GM23338 (cell line): ENCODE measurements around the gene INPP5K. TPM values are rescaled to one million over a fixed set of nuclear protein-coding genes. Genes with fewer than 3 reads are reported as not detected.

Experiments used
- ATAC-seq: fragments of 200-7000 bp; cut with Tn5 transposase; 3 replicates; pipeline ENCODE4 v1.9.1; 2020
- DNase-seq: peaks from one replicate; pipeline ENCODE4 v3.0.0-alpha.2; 2015; ENCODE audit warnings: low spot score
- H2AFZ ChIP-seq: fragments of 200-600 bp; sonication (generic); 2 replicates; pipeline ENCODE4 v1.8.0; 2016; ENCODE audit warnings: antibody characterized with exemption, mild to moderate bottlenecking, moderate library complexity
- H3F3A ChIP-seq: fragments of 200-600 bp; sonication (generic); replicated peaks from 2 replicates; pipeline ENCODE4 v1.8.0; 2017; ENCODE audit warnings: antibody characterized with exemption, mixed run types, low read depth
- H3K27ac ChIP-seq: fragments of 200-600 bp; sonication (generic); 2 replicates; pipeline ENCODE4 v1.6.1; 2016; ENCODE audit warnings: low read depth
- H3K27me3 ChIP-seq: fragments of 200-600 bp; sonication (generic); 2 replicates; pipeline ENCODE4 v1.8.0; 2016; ENCODE audit warnings: mild to moderate bottlenecking, mixed run types, moderate library complexity; ENCODE audit not compliant: insufficient read depth
- H3K36me3 ChIP-seq: fragments of 200-600 bp; sonication (generic); 2 replicates; pipeline ENCODE4 v1.8.0; 2016; ENCODE audit warnings: mild to moderate bottlenecking; ENCODE audit not compliant: insufficient read depth
- H3K4me1 ChIP-seq: fragments of 200-600 bp; sonication (generic); 2 replicates; pipeline ENCODE4 v1.8.0; 2016; ENCODE audit warnings: mild to moderate bottlenecking, moderate library complexity; ENCODE audit not compliant: insufficient read depth
- H3K4me2 ChIP-seq: fragments of 200-600 bp; sonication (generic); 2 replicates; pipeline ENCODE4 v1.7.1; 2017; ENCODE audit warnings: mixed run types
- H3K4me3 ChIP-seq: fragments of 200-600 bp; sonication (generic); 2 replicates; pipeline ENCODE4 v1.6.1; 2016; ENCODE audit warnings: mixed run types
- H3K79me2 ChIP-seq: fragments of 200-600 bp; sonication (generic); replicated peaks from 2 replicates; pipeline ENCODE4 v1.8.0; 2017; ENCODE audit warnings: mild to moderate bottlenecking; ENCODE audit not compliant: insufficient read depth
- H3K9me2 ChIP-seq: fragments of 200-600 bp; sonication (generic); 2 replicates; pipeline ENCODE4 v1.8.0; 2017; ENCODE audit not compliant: insufficient read depth
- H4K20me1 ChIP-seq: fragments of 200-600 bp; sonication (generic); replicated peaks from 2 replicates; pipeline ENCODE4 v1.8.0; 2017; ENCODE audit warnings: mild to moderate bottlenecking; ENCODE audit not compliant: insufficient read depth
- H3K27ac Mint-ChIP-seq: 2 replicates; pipeline ENCODE4 v1.8.0; 2020; ENCODE audit warnings: inconsistent platforms, mild to moderate bottlenecking, moderate library complexity, mixed read lengths
- H3K27me3 Mint-ChIP-seq: 3 replicates; pipeline ENCODE4 v1.8.0; 2022; ENCODE audit warnings: low read depth, mild to moderate bottlenecking, moderate library complexity, mixed read lengths, inconsistent platforms; ENCODE audit not compliant: insufficient read depth, poor library complexity
- H3K36me3 Mint-ChIP-seq: 3 replicates; pipeline ENCODE4 v1.8.0; 2021; ENCODE audit warnings: low read depth, mild to moderate bottlenecking, inconsistent platforms, moderate library complexity, mixed read lengths
- H3K4me1 Mint-ChIP-seq: 3 replicates; pipeline ENCODE4 v1.8.0; 2020; ENCODE audit warnings: mild to moderate bottlenecking, inconsistent platforms, mixed read lengths
- H3K4me3 Mint-ChIP-seq: 3 replicates; pipeline ENCODE4 v1.8.0; 2021; ENCODE audit warnings: moderate library complexity, mild to moderate bottlenecking, inconsistent platforms, mixed read lengths
- H3K9me3 Mint-ChIP-seq: 3 replicates; pipeline ENCODE4 v1.8.0; 2020; ENCODE audit warnings: moderate library complexity, mild to moderate bottlenecking, inconsistent platforms, mixed read lengths
- CREB1 ChIP-seq: fragments of 250-450 bp; sonication (Bioruptor Pico); IDR thresholded peaks from 2 replicates; pipeline ENCODE4 v1.5.0; 2020; ENCODE audit warnings: low read depth, mild to moderate bottlenecking, moderate library complexity
- EZH2 ChIP-seq: fragments of 200-600 bp; sonication (generic); IDR thresholded peaks from one replicate; pipeline ENCODE4 v1.8.0; 2017; ENCODE audit warnings: antibody characterized with exemption, mild to moderate bottlenecking, low read depth; ENCODE audit not compliant: unreplicated experiment
- EZH2phosphoT487 ChIP-seq: fragments of 200-600 bp; sonication (generic); IDR thresholded peaks from one replicate; pipeline ENCODE4 v1.8.1; 2018; ENCODE audit warnings: antibody characterized with exemption; ENCODE audit not compliant: unreplicated experiment
- JUNB ChIP-seq: IDR thresholded peaks from one replicate; pipeline ENCODE4 v1.6.1; 2016; ENCODE audit warnings: antibody characterized with exemption; ENCODE audit not compliant: unreplicated experiment
- NANOG ChIP-seq: IDR thresholded peaks from 2 replicates; pipeline ENCODE4 v1.6.1; 2016; ENCODE audit warnings: antibody characterized with exemption, borderline replicate concordance
- STAT1 ChIP-seq: IDR thresholded peaks from one replicate; pipeline ENCODE4 v1.6.1; 2016; ENCODE audit warnings: antibody characterized with exemption; ENCODE audit not compliant: unreplicated experiment
- ZNF114 ChIP-seq: fragments of 250-450 bp; sonication (Bioruptor Pico); IDR thresholded peaks from 2 replicates; pipeline ENCODE4 v1.5.0; 2020; ENCODE audit warnings: mild to moderate bottlenecking, moderate library complexity
- ZNF331 ChIP-seq: fragments of 250-450 bp; sonication (Bioruptor Pico); IDR thresholded peaks from 2 replicates; pipeline ENCODE4 v1.5.0; 2020; ENCODE audit warnings: low read depth, mild to moderate bottlenecking, moderate library complexity
- polyA plus RNA-seq: library from polyadenylated mRNA; unstranded; fragments of >200 nt; fragmentation: Nextera tagmentation; extraction: Ambion mirVana; gene quantifications from 2 replicates; pipeline ENCODE4 v1.2.1, GENCODE V29; 2016
- total RNA-seq: library from RNA; depleted of rRNA; stranded (reverse); fragments of >200 nt; shearing (Covaris generic); gene quantifications from 2 replicates; pipeline ENCODE4 v1.2.3, GENCODE V29; 2014
- TF ChIP-seq, protein P1 (sequence below), 2 experiments: fragments of 200-600 bp in 1 of 2; sonication (generic) in 1 of 2; conservative IDR thresholded peaks; 2 replicates each; pipeline versions ENCODE4 v1.5.1 to v1.6.1; 2016 to 2017; ENCODE audit warnings: antibody characterized with exemption in 2 of 2, low read depth in 2 of 2, mild to moderate bottlenecking in 2 of 2, moderate library complexity in 1 of 2
- TF ChIP-seq, protein P2 (sequence below): IDR thresholded peaks from one replicate; pipeline ENCODE4 v1.6.1; 2018; ENCODE audit warnings: antibody characterized with exemption; ENCODE audit not compliant: unreplicated experiment
- TF ChIP-seq, protein P3 (sequence below): IDR thresholded peaks from 2 replicates; pipeline ENCODE4 v1.6.1; 2016; ENCODE audit warnings: antibody characterized with exemption
- TF ChIP-seq, protein P4 (sequence below): fragments of 250-450 bp; sonication (Bioruptor Pico); IDR thresholded peaks from 2 replicates; pipeline ENCODE4 v1.5.0; 2020; ENCODE audit warnings: mild to moderate bottlenecking, moderate library complexity

Gene INPP5K
- total and polyA plus RNA-seq, 2 experiments from 2014 or later: 8.4 to 29.7 TPM

DNA sequence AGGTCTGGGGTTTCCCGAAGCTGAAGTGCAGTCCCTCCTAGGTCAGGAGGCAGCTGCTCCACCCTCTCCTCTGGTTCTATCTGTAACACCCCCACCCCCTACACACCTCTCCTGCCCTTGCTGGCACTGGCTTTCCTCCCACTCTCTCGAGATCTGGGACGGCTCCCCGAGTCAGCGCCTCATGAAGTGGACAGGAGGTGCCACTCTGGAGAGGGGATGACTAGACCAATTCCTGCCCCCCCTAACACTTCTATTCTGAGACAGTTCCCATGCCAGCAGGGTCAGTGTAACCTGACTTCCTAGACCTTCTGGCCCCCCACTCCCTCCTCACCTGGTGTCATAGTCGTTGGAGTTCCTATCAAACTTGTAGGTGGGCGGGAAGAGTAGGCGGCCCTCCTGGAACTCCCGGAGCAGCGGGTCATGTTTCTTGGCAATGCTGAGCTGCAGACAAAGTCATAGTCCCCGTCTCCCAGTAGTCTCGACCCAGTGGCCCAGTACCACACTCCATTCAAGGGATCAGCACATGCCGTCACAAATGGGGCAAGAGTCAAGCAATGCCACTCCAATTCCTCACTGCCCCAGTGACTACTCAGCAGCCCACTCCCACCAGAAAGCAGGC, 9.7 kb downstream of the INPP5K start:
- H3K36me3 ChIP-seq: no peaks in the 10 kb centered on the region
- 0 out of 3 replicates have a peak, but pooled peaks cover 2% of the 10 kb centered on the region for H3K4me1 Mint-ChIP-seq
- DNase-seq: no peak
- H3K4me2 ChIP-seq: no peak overlapping the region
- no peaks in the 10 kb centered on the region for H3K27me3 ChIP-seq
- no peaks in the 10 kb centered on the region for H3K9me2 ChIP-seq
- no peaks in the 10 kb centered on the region for H3K4me1 ChIP-seq
- no peak overlapping the region for H3K4me3 ChIP-seq
- H4K20me1 ChIP-seq: no peaks in the 10 kb centered on the region
- H3F3A ChIP-seq: no peaks in the 10 kb centered on the region
- ATAC-seq: no peak
- H2AFZ ChIP-seq: no peak overlapping the region
- no peaks in the 10 kb centered on the region for H3K9me3 Mint-ChIP-seq
- no peak overlapping the region for H3K27ac Mint-ChIP-seq
- TF ChIP-seq, protein P1, sequence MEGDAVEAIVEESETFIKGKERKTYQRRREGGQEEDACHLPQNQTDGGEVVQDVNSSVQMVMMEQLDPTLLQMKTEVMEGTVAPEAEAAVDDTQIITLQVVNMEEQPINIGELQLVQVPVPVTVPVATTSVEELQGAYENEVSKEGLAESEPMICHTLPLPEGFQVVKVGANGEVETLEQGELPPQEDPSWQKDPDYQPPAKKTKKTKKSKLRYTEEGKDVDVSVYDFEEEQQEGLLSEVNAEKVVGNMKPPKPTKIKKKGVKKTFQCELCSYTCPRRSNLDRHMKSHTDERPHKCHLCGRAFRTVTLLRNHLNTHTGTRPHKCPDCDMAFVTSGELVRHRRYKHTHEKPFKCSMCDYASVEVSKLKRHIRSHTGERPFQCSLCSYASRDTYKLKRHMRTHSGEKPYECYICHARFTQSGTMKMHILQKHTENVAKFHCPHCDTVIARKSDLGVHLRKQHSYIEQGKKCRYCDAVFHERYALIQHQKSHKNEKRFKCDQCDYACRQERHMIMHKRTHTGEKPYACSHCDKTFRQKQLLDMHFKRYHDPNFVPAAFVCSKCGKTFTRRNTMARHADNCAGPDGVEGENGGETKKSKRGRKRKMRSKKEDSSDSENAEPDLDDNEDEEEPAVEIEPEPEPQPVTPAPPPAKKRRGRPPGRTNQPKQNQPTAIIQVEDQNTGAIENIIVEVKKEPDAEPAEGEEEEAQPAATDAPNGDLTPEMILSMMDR (conservative IDR thresholded peaks at IDR 0.05; ENCODE audit: low read depth in 2 of 2): no peak
- TF ChIP-seq JUNB (no peak), ZNF114 (CRISPR knock-in tag) (no peak), CREB1 (CRISPR knock-in tag) (no peak), NANOG (no peak), ZNF331 (CRISPR knock-in tag) (no peak), STAT1 (no peak), EZH2 (no peak), EZH2phosphoT487 (no peak)
- TF ChIP-seq, protein P2, sequence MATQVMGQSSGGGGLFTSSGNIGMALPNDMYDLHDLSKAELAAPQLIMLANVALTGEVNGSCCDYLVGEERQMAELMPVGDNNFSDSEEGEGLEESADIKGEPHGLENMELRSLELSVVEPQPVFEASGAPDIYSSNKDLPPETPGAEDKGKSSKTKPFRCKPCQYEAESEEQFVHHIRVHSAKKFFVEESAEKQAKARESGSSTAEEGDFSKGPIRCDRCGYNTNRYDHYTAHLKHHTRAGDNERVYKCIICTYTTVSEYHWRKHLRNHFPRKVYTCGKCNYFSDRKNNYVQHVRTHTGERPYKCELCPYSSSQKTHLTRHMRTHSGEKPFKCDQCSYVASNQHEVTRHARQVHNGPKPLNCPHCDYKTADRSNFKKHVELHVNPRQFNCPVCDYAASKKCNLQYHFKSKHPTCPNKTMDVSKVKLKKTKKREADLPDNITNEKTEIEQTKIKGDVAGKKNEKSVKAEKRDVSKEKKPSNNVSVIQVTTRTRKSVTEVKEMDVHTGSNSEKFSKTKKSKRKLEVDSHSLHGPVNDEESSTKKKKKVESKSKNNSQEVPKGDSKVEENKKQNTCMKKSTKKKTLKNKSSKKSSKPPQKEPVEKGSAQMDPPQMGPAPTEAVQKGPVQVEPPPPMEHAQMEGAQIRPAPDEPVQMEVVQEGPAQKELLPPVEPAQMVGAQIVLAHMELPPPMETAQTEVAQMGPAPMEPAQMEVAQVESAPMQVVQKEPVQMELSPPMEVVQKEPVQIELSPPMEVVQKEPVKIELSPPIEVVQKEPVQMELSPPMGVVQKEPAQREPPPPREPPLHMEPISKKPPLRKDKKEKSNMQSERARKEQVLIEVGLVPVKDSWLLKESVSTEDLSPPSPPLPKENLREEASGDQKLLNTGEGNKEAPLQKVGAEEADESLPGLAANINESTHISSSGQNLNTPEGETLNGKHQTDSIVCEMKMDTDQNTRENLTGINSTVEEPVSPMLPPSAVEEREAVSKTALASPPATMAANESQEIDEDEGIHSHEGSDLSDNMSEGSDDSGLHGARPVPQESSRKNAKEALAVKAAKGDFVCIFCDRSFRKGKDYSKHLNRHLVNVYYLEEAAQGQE: no peak
- TF ChIP-seq, protein P3, sequence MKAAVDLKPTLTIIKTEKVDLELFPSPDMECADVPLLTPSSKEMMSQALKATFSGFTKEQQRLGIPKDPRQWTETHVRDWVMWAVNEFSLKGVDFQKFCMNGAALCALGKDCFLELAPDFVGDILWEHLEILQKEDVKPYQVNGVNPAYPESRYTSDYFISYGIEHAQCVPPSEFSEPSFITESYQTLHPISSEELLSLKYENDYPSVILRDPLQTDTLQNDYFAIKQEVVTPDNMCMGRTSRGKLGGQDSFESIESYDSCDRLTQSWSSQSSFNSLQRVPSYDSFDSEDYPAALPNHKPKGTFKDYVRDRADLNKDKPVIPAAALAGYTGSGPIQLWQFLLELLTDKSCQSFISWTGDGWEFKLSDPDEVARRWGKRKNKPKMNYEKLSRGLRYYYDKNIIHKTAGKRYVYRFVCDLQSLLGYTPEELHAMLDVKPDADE: no peak
- TF ChIP-seq, protein P4, sequence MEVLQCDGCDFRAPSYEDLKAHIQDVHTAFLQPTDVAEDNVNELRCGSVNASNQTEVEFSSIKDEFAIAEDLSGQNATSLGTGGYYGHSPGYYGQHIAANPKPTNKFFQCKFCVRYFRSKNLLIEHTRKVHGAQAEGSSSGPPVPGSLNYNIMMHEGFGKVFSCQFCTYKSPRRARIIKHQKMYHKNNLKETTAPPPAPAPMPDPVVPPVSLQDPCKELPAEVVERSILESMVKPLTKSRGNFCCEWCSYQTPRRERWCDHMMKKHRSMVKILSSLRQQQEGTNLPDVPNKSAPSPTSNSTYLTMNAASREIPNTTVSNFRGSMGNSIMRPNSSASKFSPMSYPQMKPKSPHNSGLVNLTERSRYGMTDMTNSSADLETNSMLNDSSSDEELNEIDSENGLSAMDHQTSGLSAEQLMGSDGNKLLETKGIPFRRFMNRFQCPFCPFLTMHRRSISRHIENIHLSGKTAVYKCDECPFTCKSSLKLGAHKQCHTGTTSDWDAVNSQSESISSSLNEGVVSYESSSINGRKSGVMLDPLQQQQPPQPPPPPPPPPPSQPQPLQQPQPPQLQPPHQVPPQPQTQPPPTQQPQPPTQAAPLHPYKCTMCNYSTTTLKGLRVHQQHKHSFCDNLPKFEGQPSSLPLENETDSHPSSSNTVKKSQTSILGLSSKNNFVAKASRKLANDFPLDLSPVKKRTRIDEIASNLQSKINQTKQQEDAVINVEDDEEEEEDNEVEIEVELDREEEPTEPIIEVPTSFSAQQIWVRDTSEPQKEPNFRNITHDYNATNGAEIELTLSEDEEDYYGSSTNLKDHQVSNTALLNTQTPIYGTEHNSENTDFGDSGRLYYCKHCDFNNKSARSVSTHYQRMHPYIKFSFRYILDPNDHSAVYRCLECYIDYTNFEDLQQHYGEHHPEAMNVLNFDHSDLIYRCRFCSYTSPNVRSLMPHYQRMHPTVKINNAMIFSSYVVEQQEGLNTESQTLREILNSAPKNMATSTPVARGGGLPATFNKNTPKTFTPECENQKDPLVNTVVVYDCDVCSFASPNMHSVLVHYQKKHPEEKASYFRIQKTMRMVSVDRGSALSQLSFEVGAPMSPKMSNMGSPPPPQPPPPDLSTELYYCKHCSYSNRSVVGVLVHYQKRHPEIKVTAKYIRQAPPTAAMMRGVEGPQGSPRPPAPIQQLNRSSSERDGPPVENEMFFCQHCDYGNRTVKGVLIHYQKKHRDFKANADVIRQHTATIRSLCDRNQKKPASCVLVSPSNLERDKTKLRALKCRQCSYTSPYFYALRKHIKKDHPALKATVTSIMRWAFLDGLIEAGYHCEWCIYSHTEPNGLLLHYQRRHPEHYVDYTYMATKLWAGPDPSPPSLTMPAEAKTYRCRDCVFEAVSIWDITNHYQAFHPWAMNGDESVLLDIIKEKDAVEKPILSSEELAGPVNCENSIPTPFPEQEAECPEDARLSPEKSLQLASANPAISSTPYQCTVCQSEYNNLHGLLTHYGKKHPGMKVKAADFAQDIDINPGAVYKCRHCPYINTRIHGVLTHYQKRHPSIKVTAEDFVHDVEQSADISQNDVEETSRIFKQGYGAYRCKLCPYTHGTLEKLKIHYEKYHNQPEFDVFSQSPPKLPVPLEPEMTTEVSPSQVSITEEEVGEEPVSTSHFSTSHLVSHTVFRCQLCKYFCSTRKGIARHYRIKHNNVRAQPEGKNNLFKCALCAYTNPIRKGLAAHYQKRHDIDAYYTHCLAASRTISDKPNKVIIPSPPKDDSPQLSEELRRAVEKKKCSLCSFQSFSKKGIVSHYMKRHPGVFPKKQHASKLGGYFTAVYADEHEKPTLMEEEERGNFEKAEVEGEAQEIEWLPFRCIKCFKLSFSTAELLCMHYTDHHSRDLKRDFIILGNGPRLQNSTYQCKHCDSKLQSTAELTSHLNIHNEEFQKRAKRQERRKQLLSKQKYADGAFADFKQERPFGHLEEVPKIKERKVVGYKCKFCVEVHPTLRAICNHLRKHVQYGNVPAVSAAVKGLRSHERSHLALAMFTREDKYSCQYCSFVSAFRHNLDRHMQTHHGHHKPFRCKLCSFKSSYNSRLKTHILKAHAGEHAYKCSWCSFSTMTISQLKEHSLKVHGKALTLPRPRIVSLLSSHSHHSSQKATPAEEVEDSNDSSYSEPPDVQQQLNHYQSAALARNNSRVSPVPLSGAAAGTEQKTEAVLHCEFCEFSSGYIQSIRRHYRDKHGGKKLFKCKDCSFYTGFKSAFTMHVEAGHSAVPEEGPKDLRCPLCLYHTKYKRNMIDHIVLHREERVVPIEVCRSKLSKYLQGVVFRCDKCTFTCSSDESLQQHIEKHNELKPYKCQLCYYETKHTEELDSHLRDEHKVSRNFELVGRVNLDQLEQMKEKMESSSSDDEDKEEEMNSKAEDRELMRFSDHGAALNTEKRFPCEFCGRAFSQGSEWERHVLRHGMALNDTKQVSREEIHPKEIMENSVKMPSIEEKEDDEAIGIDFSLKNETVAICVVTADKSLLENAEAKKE (CRISPR knock-in tag): no peak
- H3K27me3 Mint-ChIP-seq: peaks cover 3% of the 10 kb centered on the region
- H3K36me3 Mint-ChIP-seq: no peaks in the 10 kb centered on the region; the same call in 2 of the 3 replicates
- no peaks in the 10 kb centered on the region for H3K79me2 ChIP-seq
- no peak overlapping the region for H3K27ac ChIP-seq
- no peak overlapping the region for H3K4me3 Mint-ChIP-seq
